Ascending aorta (tissue), 2 donors: ENCODE results near the gene MYMX. TPM values are rescaled to one million over a fixed set of nuclear protein-coding genes. Genes with fewer than 3 reads are reported as not detected.
A peak's percentile ranks its signal among the peaks of the same experiment; 100 is the strongest.

Source experiments
- DNase-seq, 2 donors: peaks; one replicate each; pipeline ENCODE4 v3.0.0-alpha.2; 2019; ENCODE audit warnings: low spot score in 2 of 2
- H3K27ac ChIP-seq, 2 donors: fragments of 200-600 bp; sonication (generic); one replicate each; pipeline ENCODE4 v1.5.1; 2016 to 2017; ENCODE audit warnings: mild to moderate bottlenecking in 1 of 2
- H3K27me3 ChIP-seq: fragments of 200-600 bp; sonication (generic); one replicate; pipeline ENCODE4 v1.5.1; 2017
- H3K36me3 ChIP-seq, 2 donors: fragments of 200-600 bp; sonication (generic); one replicate each; pipeline ENCODE4 v1.5.1; 2016
- H3K4me1 ChIP-seq, 2 donors: fragments of 200-600 bp; sonication (generic); one replicate each; pipeline ENCODE4 v1.5.1; 2016 to 2017; ENCODE audit warnings: mild to moderate bottlenecking in 1 of 2
- H3K4me3 ChIP-seq, 2 donors: fragments of 200-600 bp; sonication (generic); one replicate each; pipeline ENCODE4 v1.5.1; 2016 to 2017; ENCODE audit warnings: mild to moderate bottlenecking in 1 of 2
- H3K9me3 ChIP-seq, 2 donors: fragments of 200-600 bp; sonication (generic); one replicate each; pipeline ENCODE4 v1.5.1; 2016
- CTCF ChIP-seq, 3 experiments: fragments of 200-600 bp in 2 of 3; fragments of 450-650 bp in 1 of 3; sonication (generic) in 2 of 3; IDR thresholded peaks; one replicate each; pipeline ENCODE4 v1.5.1; 2016 to 2019; ENCODE audit warnings: antibody characterized with exemption in 3 of 3, mild to moderate bottlenecking in 1 of 3, moderate library complexity in 1 of 3
- intact Hi-C: fragments of 100-400 bp; cut with DNase I; formaldehyde crosslinking; loops from one replicate; pipeline ENCODE4 v1.15.1; 2023
- total RNA-seq: library from RNA; depleted of rRNA; stranded (reverse); fragments of >200 nt; gene quantifications from one replicate; pipeline ENCODE4 v1.1.0, GENCODE V29; 2016

Gene MYMX
- total RNA-seq, 1 donor from 2014 or later = 13.9 TPM

GRCh38 chr6:44258921-44259320, 42.2 kb downstream of the MYMX start:
- H3K4me1 ChIP-seq = peaks cover 10 to 29% of the 10 kb centered on the region in 2 donors
- H3K9me3 ChIP-seq = no peaks in the 10 kb centered on the region
- H3K4me3 ChIP-seq = no peak overlapping the region
- no peak for DNase-seq
- H3K27me3 ChIP-seq = no peaks in the 10 kb centered on the region
- H3K36me3 ChIP-seq = peaks cover 12 to 13% of the 10 kb centered on the region in 2 donors
- intact Hi-C loops = no loop called here
- no peak overlapping the region for H3K27ac ChIP-seq
- no peak for TF ChIP-seq CTCF (IDR thresholded peaks at IDR 0.05)

GRCh38 chr6:44260011-44260410, 43.3 kb downstream of the MYMX start:
- intact Hi-C loops = no loop called here
- Histone ChIP-seq H3K9me3 (no peaks in the 10 kb centered on the region), H3K36me3 (peaks cover 3 to 4% of the 10 kb centered on the region in 2 donors), H3K4me1 (peaks cover 15 to 37% of the 10 kb centered on the region in 2 donors), H3K4me3 (no peak overlapping the region), H3K27ac (no peak overlapping the region), H3K27me3 (no peaks in the 10 kb centered on the region)
- no peak for TF ChIP-seq CTCF (IDR thresholded peaks at IDR 0.05)
- DNase-seq = no peak

GRCh38 chr6:44260451-44261297, 43.9 kb downstream of the MYMX start:
- no peaks in the 10 kb centered on the region for H3K9me3 ChIP-seq
- no peak overlapping the region for H3K27ac ChIP-seq
- peaks cover 0 to 3% of the 10 kb centered on the region in 2 donors for H3K36me3 ChIP-seq
- intact Hi-C loops = no loop called here
- peaks cover 15 to 37% of the 10 kb centered on the region in 2 donors for H3K4me1 ChIP-seq
- no peaks in the 10 kb centered on the region for H3K27me3 ChIP-seq
- no peak for TF ChIP-seq CTCF (IDR thresholded peaks at IDR 0.05)
- no peak for DNase-seq
- H3K4me3 ChIP-seq = no peak overlapping the region

- no peaks in the 10 kb centered on the region for H3K27me3 ChIP-seq
- no peak for TF ChIP-seq CTCF (IDR thresholded peaks at IDR 0.05)
- no peak overlapping the region for H3K4me3 ChIP-seq
- no peak for DNase-seq
- no peak overlapping the region for H3K27ac ChIP-seq
- H3K36me3 ChIP-seq = peaks cover 0 to 3% of the 10 kb centered on the region in 2 donors
- intact Hi-C loops = no loop called here
- no peaks in the 10 kb centered on the region for H3K9me3 ChIP-seq
- peaks cover 15 to 32% of the 10 kb centered on the region in 2 donors for H3K4me1 ChIP-seq
These were observed 44.9 kb downstream of the MYMX start for GRCh38 chr6:44261581-44261980.

GRCh38 chr6:44262467-44263353, 46.0 kb downstream of the MYMX start:
- Histone ChIP-seq H3K27ac (no peak overlapping the region), H3K4me3 (peak overlapping the region in 1 of 2 donors; percentile 73), H3K9me3 (no peaks in the 10 kb centered on the region), H3K27me3 (no peaks in the 10 kb centered on the region), H3K36me3 (peaks cover 0 to 3% of the 10 kb centered on the region in 2 donors), H3K4me1 (peaks cover 15 to 29% of the 10 kb centered on the region in 2 donors)
- no peak for DNase-seq
- TF ChIP-seq CTCF (IDR thresholded peaks at IDR 0.05) = no peak
- intact Hi-C loops = no loop called here
